HTERT RPE-1 (cell line): ENCODE data around the gene SEMA3F.

Source experiments
- in situ Hi-C: fragments of 300-500 bp; cut with MboI; formaldehyde crosslinking; loops from 4 replicates; pipeline ENCODE4 v1.14.3; 2020; ENCODE audit warnings: low sequenced_read_pairs

SEMA3F gene

DNA sequence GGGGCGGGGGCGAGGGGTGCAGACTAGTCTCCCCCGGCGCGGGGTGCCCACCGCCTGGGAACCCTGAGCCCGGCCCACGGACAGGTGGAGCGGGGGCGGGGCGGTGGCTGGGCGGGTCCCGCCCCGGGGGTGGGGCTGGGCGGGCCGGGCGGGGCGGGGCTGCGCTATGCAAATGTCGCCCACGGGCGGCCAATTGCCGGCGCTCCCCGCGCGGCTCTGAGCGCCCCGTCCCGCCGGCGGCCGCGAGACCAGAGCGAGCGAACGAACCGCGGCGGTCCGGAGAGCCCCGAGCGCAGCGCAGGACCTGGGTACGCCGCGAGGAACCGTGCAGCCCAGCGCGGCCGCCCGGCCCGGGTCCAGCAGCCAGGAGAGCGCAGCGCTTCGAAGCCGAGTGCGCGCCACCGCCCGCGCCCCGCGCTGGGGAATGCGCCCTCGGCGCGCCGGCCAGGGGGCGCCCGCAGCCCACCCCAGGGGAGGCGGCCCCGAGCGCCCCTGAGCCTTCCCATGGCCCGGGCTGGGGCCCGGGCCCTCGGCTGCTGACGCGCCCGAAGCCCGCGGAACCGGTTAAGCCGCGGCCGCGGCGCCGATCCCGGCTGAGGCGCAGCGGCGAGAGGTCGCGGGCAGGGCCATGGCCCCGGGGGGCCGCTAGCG is at the start of gene SEMA3F:
Gene SEMA3F, plus strand, starts transcription at position 485 of the 651 bp plus-strand sequence. CDS start 4,299 bp downstream, outside the sequence.
- in situ Hi-C loops = no loop called here

DNA sequence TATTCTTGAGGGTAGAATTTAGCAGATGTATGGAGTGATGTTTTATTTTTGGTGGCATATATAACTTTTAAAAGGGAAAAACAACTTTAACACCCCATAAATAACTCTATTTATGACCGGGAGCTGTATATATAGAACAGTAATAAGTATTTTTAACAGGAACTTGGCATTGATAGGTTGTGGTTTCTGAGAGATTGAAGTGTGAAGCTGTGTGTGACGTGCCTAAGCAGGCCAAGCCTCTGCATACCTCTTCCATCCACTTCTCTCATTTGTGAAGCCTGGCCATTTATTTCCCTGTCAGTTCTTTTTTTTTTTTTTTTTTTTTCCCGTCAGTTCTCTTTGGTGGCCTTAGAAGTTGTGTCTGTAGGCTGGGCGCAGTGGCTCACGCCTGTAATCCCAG is 43.4 kb upstream of the SEMA3F start:
- in situ Hi-C loops = no loop called here

DNA sequence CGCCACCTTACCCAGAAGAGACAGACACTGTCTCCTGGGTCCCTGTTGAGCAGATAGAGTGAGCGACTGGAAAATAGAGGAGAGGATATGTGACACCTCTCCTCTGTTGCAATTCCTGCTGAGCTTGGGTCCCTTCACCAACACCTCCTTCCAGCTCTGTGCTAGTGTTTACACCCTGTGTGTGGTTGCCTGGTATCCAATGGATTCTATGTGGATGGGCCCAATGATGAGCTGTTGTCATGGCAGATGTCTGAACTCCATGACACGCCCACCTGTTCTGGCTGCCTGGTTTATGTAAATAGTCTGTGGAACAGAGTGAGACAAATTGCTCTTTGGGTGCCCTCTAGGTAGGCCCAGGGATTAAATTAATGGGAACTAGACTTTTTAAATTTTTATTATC is 42.7 kb upstream of the SEMA3F start:
- in situ Hi-C loops = no loop called here

DNA sequence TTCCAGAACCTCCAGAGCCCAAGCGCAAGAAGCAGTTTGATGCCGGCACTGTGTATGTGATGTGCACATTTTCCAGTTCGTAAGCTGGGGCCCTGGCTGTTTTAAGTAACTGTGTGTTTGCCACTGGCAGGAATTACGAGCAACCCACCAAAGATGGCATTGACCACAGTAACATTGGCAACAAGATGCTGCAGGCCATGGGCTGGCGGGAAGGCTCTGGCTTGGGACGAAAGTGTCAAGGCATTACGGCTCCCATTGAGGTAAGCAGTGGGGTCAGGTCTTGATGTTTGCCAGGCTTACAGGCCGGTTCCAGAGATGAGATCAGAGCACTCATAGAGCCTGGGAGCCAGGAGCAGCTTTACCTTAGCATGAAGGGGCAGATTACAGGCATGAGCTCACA is 38.0 kb upstream of the SEMA3F start:
- in situ Hi-C loops = no loop called here

DNA sequence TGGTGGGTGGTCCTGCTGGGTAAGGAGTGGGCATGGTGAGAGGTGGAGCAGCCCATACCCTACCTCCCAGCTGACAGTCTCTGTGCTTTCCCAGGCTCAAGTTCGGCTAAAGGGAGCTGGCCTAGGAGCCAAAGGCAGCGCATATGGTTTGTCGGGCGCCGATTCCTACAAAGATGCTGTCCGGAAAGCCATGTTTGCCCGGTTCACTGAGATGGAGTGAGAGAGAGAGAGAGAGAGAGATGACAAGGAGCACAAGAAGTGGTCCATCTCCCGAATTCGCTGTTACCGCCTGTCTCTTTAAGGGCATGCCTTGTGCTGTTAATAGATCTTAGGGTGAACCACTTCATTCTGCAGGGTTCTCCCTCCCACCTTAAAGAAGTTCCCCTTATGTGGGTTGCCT is 36.9 kb upstream of the SEMA3F start:
- in situ Hi-C loops = no loop called here

DNA sequence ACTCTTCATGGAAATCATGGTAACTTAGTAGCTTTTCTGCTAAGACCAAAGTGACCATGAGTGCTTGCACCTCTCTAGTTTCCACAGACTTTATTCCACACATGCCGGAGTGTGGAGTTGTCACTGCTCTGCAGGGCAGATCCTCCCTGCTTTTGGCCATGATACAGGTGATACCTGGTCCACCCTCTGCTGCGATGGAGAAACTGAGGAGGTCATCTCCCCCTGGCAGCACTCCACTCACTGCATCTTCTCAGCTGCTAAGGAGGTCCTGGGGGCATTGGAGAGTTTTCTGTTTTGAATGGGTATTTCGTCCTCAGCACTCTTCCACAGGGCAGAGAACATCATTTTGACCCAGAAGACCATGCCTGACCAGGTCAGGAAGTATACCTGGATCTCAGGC is 35.3 kb upstream of the SEMA3F start:
- in situ Hi-C loops = no loop called here

DNA sequence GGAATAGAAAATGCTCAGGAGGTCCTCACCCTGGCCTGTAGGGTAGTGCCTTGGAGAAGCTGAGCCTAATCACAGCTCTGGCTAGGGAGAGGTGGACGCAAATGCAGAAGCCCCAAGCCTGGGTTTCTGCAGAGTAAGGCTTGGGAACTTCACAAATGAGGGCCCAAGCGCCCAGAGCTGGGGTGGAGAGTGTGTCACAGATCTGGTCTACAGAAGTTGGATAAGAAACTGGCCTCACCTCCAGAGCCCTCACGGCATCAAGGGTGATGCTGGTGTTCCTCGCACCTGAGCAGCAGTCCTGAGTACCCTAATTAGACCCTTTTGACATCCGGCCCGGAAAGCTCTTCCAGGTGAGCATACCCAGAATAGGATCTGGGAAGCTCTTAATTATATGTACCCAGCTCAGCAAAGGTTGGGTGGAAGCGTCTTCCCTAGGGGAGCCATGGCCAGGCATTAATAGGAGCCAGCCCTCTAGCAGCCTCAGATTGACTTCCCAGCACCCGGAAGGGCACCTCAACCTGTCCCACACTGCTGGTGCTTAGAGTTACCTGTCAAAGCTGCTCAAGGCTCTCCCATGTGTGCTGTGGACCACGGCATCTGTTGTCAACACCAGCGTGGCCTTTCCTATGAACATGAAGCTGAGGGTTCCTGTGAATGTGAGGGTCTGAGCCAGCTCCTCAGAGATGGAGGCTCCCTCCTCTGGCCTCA is 34.6 kb upstream of the SEMA3F start:
- in situ Hi-C loops = no loop called here

DNA sequence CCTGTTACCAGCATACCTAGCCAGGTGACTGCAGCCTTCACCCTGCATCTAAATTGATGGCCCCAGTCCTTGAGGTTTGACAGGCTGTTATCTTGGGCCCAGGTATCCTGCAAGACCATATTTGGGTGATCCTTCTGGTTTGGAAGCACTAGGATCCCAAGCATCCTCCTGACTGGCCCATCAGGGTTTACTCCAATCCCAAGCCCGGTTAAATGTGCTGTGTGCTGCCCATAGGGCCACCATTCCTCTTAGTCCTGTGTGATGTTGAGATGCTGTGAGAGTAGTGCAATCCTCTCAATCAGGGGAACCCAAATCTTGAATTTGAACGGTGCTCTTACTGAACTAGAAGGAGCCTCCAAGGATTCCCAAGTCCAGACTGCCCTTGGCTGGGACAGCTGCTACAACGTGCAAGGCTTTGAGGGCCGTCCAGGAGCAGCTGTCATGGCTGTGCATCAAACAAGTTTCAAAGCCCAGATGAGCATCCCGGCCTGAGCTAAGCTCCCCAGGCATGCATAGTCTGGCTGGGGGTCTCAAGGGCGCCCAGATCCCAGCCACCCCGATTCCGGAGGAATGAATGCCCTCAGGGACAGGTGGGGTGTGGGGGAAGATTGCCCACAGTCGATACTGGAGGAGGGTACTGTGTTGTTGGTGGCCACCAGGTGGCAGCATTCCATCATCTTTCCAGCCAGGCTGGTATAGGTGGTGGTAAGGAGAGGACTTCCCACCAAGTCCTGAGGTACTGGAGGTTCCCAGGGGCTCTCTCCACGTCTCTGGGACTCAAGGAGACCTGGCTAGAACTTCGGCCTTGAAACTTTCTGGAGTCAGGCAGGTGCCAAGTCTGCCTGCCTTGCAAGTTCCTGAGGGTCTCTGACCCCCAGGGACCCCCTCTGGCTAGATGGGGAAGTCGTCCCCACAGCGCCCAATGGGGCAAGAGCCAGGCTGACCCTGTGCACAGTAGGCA is 33.8 kb upstream of the SEMA3F start:
- in situ Hi-C loops = no loop called here

DNA sequence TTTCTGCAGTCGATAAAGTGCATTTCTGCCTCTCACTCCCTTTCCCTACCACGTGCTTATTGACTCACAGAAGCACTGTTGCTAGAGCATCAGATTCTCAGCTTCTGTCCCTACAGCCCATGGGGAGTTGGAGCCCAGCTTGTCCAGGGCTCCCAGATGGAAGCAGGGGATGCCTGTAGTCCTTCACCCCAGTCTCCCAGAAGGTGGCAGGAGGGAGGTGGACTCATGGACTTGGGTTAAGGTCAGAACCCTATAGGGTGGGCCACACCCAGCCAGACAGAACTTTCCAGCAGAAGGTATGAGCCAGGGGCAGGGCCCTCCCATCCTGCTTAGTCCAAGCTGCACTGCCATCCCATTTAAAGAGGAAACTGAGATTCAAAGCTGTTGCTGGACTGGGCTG is 33.1 kb upstream of the SEMA3F start:
- in situ Hi-C loops = no loop called here

DNA sequence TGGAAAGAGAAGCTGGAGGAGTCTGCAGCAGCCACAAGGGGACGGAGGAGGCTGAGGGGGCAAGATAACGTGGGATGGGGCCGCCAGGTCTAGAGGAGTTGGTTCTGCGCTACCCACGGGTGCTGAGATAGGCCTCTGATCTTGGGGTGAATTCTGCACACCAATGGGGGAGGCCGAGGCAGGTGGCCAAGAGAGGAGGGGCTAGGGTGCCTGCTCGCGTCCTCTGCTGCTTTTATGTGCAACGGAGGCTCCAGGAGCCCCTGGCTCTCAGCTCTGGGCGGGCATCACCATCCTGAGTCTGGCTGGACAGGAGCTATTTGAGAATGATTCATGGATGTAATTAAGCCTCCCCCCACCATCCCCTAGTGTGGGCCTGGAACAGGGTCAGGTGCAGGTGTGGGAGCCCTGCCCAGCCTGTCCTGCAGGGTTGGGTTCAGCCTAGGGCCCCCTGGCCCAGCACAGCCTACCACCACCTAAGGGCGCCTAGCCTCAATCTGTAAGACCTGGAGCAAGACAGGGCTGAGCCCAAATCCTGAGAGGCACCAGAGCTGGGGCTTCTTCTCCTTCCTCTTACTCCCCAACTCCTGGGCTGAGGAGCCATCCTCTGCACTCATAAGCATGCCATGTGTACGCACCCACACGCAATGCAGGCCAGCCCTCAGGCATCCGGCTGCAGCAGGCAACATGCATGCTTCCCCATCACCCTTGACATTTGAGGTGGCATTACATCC is 32.3 kb upstream of the SEMA3F start:
- in situ Hi-C loops = no loop called here

DNA sequence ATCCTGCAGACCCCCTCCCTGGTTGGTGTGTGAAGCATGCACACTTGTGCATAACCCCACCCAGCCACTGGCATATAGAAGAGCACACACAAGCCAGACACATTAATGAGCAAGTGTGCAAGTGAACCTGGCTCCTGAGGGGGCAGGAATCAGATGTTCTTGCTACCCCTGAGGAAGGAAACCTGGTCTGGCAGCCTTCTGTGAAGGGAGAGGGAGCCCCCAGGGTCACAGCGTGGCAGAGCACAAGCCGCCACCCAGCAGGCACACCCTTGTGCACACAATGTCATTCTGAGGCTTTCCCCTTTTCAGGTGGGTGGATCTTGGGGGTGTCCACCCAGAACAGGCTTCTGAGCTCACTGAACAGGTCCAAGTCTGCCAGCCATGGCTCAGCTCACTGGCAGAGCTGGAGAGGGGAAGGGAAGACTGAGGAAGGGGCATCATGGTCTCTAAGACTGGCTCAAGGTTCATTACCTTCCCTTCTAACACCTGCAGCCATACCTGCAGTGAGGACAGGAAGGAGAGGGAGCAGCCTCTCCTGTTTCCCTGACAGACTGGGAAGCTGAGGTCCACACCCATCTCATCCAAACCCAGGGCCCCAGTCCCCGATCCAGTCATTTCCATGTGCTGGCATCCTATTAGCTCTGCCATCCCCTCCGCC is 31.6 kb upstream of the SEMA3F start:
- in situ Hi-C loops = no loop called here

DNA sequence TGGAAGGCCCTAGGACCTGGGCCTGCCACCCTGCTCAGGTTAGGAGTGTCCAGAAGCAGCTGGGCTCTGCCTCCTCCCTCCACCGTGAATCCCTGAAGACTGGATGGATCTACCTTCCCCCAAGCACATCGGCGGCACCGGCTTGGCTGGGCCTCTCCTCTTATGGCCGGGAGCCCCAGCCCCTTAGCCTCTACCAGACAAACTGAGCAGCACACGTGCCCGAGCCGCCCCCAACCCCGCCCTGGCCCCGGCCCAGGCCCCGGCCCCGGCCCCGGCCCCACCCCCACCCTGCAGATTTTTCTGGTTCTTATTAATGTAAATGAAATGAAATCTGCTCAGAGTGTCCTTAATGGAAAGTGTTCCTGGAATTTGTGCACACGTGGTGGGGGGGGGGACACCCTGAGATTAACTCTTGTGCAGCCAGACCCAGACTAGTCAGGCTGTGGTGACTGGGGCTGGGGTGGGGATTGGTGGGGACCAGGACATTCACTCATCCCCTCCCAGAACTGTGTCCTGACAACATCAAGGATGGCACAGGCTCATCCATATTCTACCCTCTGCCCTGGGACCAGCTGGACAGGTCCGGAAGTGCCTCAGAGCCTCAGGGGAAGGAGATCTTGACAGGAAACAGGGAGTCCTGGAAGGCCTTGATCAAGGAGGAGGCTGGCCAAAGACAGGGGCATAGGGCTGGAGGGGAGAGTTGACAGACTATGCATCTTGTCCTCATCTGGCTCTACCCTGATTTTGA is 30.9 kb upstream of the SEMA3F start:
- in situ Hi-C loops = no loop called here

DNA sequence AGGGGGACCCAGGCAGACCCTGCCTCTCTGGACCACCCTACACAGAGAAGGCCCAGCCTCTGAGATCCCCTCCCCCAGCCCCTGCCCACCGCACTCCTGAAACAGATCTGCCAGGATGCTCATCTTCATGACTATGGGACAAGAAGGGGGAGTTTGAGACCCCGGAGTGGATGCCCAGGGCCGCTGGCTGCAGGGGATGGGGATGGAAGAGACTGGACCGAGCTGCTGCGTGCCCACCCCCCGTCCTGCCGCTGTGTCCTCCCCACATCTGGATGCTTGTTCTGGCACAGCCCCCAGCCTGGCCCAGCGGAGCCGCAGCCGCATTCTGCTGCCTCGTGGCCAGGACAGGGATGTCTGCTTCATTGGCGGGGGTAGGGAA is 30.3 kb upstream of the SEMA3F start:
- in situ Hi-C loops = no loop called here

DNA sequence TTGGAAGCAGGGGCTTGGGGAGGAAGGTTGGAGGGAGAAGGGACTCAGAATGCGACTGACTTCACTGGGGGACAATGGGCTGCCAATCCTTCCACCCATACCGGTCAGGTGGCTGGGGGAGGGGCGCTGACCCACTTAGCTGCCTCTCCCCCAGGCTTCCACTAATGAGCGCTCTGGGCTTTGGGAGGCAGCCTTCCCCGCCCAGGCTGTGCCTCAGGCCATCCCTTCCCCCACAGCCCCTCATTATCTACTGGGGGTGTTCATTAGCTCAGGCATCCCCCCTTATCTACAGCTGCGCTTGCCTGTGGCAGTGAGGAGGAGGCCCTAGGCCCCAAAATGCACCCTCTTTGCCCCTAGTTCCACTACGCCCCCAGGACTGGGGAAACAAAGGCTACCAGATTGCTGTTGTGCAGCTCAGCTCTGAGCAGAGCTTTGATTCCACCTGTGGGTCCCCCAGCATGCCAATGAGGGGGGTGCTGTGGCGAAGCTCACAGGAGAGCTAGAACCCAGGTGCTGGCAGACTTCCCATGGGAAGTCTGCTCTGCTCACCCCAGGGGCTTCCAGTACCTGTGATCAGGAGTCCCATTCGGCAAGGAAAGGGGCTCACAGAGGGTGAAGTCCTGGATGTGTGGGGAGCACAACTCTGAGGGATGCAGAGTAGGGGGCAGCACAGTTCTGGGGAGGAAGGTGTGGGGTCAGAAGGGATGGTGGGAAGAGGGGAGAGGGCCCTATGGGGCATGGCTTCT is 29.4 kb upstream of the SEMA3F start:
- in situ Hi-C loops = no loop called here

DNA sequence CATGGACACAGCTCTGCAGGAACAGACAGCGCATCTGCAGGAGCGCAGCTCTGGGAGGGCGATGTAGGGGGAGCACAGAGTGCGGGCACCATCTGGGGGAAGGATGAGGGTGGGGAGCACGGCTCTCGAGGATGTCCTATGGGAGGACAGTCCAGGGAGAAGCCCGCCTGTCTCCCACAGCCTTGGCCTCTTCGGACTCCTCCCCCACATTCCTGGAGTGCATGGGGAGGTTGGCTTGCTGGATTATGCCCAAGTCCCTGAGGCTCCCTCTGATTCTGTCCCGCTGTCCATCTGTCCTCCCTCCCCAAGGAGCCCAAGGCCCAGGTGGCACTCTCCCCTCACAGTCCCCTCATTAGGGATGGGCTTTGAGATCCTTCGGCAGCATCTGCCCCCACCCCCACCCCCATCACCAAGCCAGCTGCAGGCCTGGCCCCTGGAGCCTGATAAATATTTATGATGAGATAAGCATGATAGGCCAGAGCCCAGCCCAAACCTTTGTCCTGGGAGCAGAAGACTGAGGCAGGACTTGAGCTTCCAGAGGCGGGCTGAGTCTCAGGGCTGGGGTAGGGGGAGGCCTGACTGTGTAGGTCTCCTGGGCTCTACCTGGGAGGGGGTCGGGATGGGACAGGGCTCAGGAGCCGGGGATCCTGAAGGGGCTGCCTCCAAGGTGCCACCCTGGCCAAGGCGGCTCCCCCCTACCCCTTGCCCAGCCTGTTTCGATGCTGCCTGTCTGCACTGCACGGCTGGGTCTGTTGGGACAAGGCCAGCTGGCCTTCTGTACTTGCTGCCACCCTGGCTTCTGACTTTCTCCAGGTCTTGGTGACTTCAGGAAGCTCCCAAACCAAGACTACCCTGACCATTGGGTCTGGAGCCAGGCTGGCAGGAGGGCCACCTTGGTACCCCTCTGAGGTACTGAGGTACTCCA is 28.6 kb upstream of the SEMA3F start:
- in situ Hi-C loops = no loop called here

DNA sequence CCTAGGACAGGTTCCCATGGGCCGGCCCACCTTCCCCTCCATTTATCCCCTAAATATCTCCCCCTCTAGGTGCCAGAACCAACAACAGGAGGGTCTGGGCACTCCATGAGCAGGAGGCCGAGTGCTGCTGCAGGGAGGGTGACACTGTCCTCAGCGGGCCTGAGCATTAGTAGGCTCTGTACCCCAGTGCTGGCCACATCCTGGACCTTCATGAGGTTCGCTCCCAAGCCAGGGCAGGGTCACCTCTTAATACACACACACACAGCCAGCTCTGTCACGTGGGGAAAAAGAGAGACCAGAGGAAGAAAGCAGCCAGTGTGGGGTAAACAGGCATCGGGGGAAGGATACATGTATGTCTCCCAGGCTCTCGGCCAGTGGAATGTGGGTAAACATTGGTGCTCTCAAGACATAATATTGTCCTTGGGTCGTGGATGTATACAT is 27.9 kb upstream of the SEMA3F start:
- in situ Hi-C loops = no loop called here

DNA sequence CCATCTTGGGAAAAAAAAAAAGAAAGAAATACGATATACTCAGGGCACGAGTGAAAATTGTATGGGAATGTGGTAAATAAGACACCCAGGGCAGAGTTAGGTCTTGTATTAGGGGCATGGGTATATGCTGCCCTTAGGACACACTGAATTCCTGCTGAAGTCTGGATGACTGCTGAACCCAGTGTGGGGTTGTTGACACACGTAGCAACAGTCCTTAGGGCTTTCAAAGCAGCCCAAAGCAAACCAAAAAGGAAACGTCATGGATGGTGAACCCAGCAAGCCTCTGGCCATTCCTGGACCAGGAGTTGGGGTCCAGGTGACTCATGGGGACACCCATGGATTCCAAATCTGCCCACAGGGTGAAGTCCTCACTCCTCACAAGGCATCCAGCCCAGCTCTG is 27.1 kb upstream of the SEMA3F start:
- in situ Hi-C loops = no loop called here

DNA sequence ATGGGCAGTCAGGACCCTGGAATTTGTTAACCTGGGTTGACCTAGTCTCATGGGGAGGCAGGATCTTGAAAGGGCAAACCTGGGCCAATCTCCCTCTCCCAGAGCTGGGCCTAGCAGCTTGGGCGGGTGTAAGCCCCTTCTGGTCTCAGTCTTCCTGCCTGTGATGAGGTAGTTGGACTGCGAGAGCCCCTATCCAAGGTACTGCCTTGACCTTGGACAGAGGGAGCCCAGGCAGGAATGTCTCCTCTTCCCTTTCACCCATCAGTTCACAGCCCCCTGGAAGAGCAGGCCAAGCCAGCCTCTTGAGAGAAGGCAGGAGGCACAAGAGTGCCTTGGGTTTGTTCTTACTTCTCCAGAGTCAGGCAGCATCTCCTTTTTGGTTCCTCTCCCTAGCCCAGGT is 24.7 kb upstream of the SEMA3F start:
- in situ Hi-C loops = no loop called here
